Fibroblast of lung (primary cell): ENCODE measurements around the gene EMP3. TPM values are rescaled to one million over a fixed set of nuclear protein-coding genes. Genes with fewer than 3 reads are reported as not detected.

ENCODE experiments used
- DNase-seq, 2 donors: peaks; one replicate each; pipeline versions ENCODE4 v3.0.0 to v3.0.0-alpha.2; 2010; ENCODE audit warnings: low read depth in 2 of 2
- H2AFZ ChIP-seq: 2 replicates; pipeline ENCODE4 v1.5.1; 2012; ENCODE audit warnings: low read length, control low read depth, inconsistent platforms
- H3K27ac ChIP-seq: 2 replicates; pipeline ENCODE4 v1.5.1; 2011; ENCODE audit warnings: low read length, control low read depth; ENCODE audit not compliant: insufficient read depth
- H3K27me3 ChIP-seq: 2 replicates; pipeline ENCODE4 v1.5.1; 2011; ENCODE audit warnings: mild to moderate bottlenecking, low read length; ENCODE audit not compliant: control insufficient read depth, insufficient read depth
- H3K36me3 ChIP-seq: 2 replicates; pipeline ENCODE4 v1.5.1; 2011; ENCODE audit warnings: low read length; ENCODE audit not compliant: control insufficient read depth, insufficient read depth
- H3K4me1 ChIP-seq: 2 replicates; pipeline ENCODE4 v1.5.1; 2011; ENCODE audit warnings: low read length; ENCODE audit not compliant: control insufficient read depth, insufficient read depth; ENCODE audit errors: extremely low read depth
- H3K4me2 ChIP-seq: 2 replicates; pipeline ENCODE4 v1.5.1; 2011; ENCODE audit warnings: low read length, control low read depth; ENCODE audit not compliant: insufficient read depth; ENCODE audit errors: extremely low read depth
- H3K4me3 ChIP-seq, 4 experiments: fragments of 200-600 bp in 1 of 4; sonication (generic) in 1 of 4; replicated peaks in 1 of 4; 2 replicates each; pipeline ENCODE4 v1.5.1; 2011 to 2016; ENCODE audit warnings: low read length in 4 of 4, low read depth in 3 of 4, mild to moderate bottlenecking in 3 of 4, control low read depth in 2 of 4, inconsistent platforms in 1 of 4, mixed read lengths in 1 of 4; ENCODE audit not compliant: insufficient read depth in 1 of 4; ENCODE audit errors: control extremely low read depth in 1 of 4
- H3K79me2 ChIP-seq: 2 replicates; pipeline ENCODE4 v1.5.1; 2012; ENCODE audit warnings: mild to moderate bottlenecking, low read length, inconsistent platforms; ENCODE audit not compliant: control insufficient read depth, insufficient read depth
- H3K9ac ChIP-seq: 2 replicates; pipeline ENCODE4 v1.5.1; 2011; ENCODE audit warnings: mild to moderate bottlenecking, low read length, control low read depth; ENCODE audit not compliant: insufficient read depth
- H3K9me3 ChIP-seq: 2 replicates; pipeline ENCODE4 v1.5.1; 2012; ENCODE audit warnings: low read depth, low read length; ENCODE audit not compliant: control insufficient read depth, insufficient read depth
- H4K20me1 ChIP-seq: 2 replicates; pipeline ENCODE4 v1.5.1; 2011; ENCODE audit warnings: low read length; ENCODE audit not compliant: control insufficient read depth, insufficient read depth; ENCODE audit errors: extremely low read depth
- EZH2 ChIP-seq: IDR thresholded peaks from 2 replicates; pipeline ENCODE4 v1.5.1; 2012; ENCODE audit warnings: low read length, control low read depth, mild to moderate bottlenecking; ENCODE audit errors: missing control alignments
- polyA plus RNA-seq, 2 donors: library from polyadenylated mRNA; depleted of rRNA in 1 of 2; stranded (reverse) in 1 of 2; unstranded in 1 of 2; fragments of >200 nt; gene quantifications; 2 replicates each; pipeline ENCODE4 v1.2.1, GENCODE V29; 2011 to 2012; ENCODE audit warnings: missing spikeins in 1 of 2
- total RNA-seq: library from RNA; depleted of rRNA; stranded (reverse); fragments of >200 nt; gene quantifications from 2 replicates; pipeline ENCODE4 v1.2.1, GENCODE V29; 2014
- TF ChIP-seq, protein P1 (sequence below), 2 donors: IDR thresholded peaks in 1 of 2; conservative IDR thresholded peaks in 1 of 2; 1 replicate in 1 of 2; 2 replicates in 1 of 2; pipeline ENCODE4 v1.5.1; 2011 to 2012; ENCODE audit warnings: low read length in 2 of 2, control low read depth in 1 of 2, inconsistent platforms in 1 of 2, low read depth in 1 of 2, mild to moderate bottlenecking in 1 of 2

EMP3 gene
- total and polyA plus RNA-seq, 2 donors (not counting 1 experiment from before 2014, with no cell fraction given): 246 to 303 TPM

DNA sequence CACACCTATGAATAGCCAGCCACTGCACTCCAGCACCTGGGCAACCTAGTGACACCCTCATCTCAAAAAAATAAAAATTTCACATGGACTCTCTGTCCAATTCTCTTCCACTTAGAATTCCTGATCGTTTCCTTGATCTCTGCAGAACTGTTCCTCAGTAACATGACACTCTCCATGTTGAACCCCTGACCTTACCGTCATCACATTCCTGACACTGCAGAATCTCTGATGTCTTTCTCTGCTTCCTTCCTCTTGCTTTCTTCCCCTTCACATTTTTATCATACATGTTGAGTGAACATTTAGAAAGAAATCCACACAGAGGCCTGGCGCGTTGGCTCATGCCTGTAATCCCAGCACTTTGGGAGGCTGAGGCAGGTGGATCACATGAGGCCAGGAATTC is 40.5 kb upstream of the EMP3 start:
- no peak overlapping the region for H3K27ac ChIP-seq
- H2AFZ ChIP-seq: no peak overlapping the region
- no peaks in the 10 kb centered on the region for H3K79me2 ChIP-seq
- H4K20me1 ChIP-seq: no peaks in the 10 kb centered on the region
- DNase-seq: peak; percentile 41 to 43
- H3K4me3 ChIP-seq: no peak overlapping the region
- no peaks in the 10 kb centered on the region for H3K4me1 ChIP-seq
- no peak overlapping the region for H3K9ac ChIP-seq
- H3K27me3 ChIP-seq: no peaks in the 10 kb centered on the region
- no peaks in the 10 kb centered on the region for H3K9me3 ChIP-seq
- H3K36me3 ChIP-seq: no peaks in the 10 kb centered on the region
- TF ChIP-seq, protein P1, sequence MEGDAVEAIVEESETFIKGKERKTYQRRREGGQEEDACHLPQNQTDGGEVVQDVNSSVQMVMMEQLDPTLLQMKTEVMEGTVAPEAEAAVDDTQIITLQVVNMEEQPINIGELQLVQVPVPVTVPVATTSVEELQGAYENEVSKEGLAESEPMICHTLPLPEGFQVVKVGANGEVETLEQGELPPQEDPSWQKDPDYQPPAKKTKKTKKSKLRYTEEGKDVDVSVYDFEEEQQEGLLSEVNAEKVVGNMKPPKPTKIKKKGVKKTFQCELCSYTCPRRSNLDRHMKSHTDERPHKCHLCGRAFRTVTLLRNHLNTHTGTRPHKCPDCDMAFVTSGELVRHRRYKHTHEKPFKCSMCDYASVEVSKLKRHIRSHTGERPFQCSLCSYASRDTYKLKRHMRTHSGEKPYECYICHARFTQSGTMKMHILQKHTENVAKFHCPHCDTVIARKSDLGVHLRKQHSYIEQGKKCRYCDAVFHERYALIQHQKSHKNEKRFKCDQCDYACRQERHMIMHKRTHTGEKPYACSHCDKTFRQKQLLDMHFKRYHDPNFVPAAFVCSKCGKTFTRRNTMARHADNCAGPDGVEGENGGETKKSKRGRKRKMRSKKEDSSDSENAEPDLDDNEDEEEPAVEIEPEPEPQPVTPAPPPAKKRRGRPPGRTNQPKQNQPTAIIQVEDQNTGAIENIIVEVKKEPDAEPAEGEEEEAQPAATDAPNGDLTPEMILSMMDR (conservative IDR thresholded peaks at IDR 0.05 in 1 of 2, IDR thresholded peaks at IDR 0.05 in 1 of 2; ENCODE audit: low read depth in 1 of 2, low read length in 2 of 2): no peak
- H3K4me2 ChIP-seq: no peak overlapping the region

DNA sequence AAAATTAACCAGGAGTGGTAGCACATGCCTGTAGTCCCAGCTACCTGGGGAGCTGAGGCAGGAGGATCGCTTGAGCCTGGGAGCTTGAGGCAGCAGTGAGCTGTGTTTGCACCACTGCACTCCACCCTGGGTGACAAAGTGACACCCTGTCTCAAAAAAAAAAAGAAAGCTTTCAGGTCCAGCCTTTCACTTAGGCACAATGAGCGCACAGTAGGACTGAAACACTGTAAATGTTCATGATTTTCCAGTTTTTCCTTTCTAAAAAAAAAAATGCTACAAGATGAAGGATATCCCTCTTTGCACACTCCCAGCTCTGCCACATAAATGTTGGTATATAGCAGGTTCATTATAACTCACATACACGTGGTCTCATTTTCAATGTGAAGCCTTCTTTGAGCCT is 37.6 kb upstream of the EMP3 start:
- Histone ChIP-seq H3K79me2 (no peaks in the 10 kb centered on the region), H3K9me3 (no peaks in the 10 kb centered on the region), H3K27ac (no peak overlapping the region), H3K4me2 (no peak overlapping the region), H3K4me3 (no peak overlapping the region), H3K9ac (no peak overlapping the region), H4K20me1 (no peaks in the 10 kb centered on the region), H2AFZ (no peak overlapping the region), H3K27me3 (no peaks in the 10 kb centered on the region), H3K36me3 (no peaks in the 10 kb centered on the region), H3K4me1 (peaks cover 3% of the 10 kb centered on the region)
- DNase-seq: no peak
- TF ChIP-seq EZH2: no peak
- TF ChIP-seq, protein P1 (conservative IDR thresholded peaks at IDR 0.05 in 1 of 2, IDR thresholded peaks at IDR 0.05 in 1 of 2; ENCODE audit: low read depth in 1 of 2, low read length in 2 of 2): no peak

- peak overlapping the region; percentile 14 for H3K27ac ChIP-seq
- H3K27me3 ChIP-seq: no peaks in the 10 kb centered on the region
- no peaks in the 10 kb centered on the region for H3K9me3 ChIP-seq
- peak overlapping the region; percentile 70 for H2AFZ ChIP-seq
- H3K36me3 ChIP-seq: no peaks in the 10 kb centered on the region
- H3K4me1 ChIP-seq: peaks cover 3% of the 10 kb centered on the region
- H3K79me2 ChIP-seq: no peaks in the 10 kb centered on the region
- H3K9ac ChIP-seq: no peak overlapping the region
- DNase-seq: peak; percentile 26 to 78
- peak overlapping the region; percentile 35 to 60 (median 55) for H3K4me3 ChIP-seq
- no peak for TF ChIP-seq EZH2
- TF ChIP-seq, protein P1 (conservative IDR thresholded peaks at IDR 0.05 in 1 of 2, IDR thresholded peaks at IDR 0.05 in 1 of 2; ENCODE audit: low read depth in 1 of 2, low read length in 2 of 2): peak; percentile 26 to 27
- H3K4me2 ChIP-seq: peak overlapping the region; percentile 95
- no peaks in the 10 kb centered on the region for H4K20me1 ChIP-seq
Observed at GRCh38 chr19:48290401-48290770, 35.0 kb upstream of the EMP3 start.
